ENCODE measurements around the gene DHRS1. TPM values are rescaled to one million over a fixed set of nuclear protein-coding genes. Genes with fewer than 3 reads are reported as not detected.
A peak's percentile ranks its signal among the peaks of the same experiment; 100 is the strongest.
"Not testable (repeated sequence)": the region's sequence is repeated elsewhere in the genome, so short reads cannot be mapped to it uniquely, and the experiment has no call there.

Gene DHRS1
- total RNA-seq, 1 donor = 10.4 TPM

DNA sequence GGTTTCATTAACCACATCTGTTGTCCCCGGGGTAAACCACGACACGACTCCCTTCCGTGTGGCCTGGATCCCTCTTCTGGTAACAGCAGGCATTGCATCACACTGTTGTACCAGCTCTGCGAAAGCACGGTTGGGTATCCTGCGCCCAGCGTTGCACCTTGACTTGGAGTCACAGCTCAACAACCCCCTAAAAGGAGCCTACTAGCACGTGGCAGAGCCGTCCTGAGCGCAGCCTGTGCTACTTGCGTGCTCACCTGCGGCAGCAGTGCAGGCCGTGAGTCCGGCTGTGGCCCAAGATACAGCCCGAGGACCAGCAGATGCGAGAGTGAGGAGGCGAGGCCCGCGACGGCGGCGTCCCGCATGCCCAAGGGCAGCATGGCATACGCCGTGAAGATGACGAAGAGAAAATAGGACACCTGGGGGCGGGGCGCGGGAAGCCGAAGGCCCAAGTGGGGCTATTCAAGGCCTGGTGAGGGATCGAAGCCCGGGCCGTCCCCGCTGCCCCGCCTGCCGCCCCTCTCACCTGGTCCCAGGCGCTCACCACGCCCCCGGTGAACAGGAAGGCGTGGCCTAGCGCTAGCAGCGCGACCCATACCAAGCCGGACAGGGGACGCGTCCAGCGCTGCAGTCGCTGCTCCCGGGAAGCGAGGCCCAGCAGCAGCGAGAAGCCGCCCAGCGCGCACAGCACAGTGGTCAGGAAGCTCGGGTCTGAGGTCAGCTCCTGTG, 32.9 kb upstream of the DHRS1 start:
- peaks cover 97% of the 10 kb centered on the region for H3K4me1 ChIP-seq (ENCODE audit: insufficient read depth, low read length)
- H3K4me3 ChIP-seq (ENCODE audit: low read length) = peak overlapping the region; percentile 13
- H3K27me3 ChIP-seq (ENCODE audit: insufficient read depth, low read length) = peaks cover 21% of the 10 kb centered on the region

DNA sequence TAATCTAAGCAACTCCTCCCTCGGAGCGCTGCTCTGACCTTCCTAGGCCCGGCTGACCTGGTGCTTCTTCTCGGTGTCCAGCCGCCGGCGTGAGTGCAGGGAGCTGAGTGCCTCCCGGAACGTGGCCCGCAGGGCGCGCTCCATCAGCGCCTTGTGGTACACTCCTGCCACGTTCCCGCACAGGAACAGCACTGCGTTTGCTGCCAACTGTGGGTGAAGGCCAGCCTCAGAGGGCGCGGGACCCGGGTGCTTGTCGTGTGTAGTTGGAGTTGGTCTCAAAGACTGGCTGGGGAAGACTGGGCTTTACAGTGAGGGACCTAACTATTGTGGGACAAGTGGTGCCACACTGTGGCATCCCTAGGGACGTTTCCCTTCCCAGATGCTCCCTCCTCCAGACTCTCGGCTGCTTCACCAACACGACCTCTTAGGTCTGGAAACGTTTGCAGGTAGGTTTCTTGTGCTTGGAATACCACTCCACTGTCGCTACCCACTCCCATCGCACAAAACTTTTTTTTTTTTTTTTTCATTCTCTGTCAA, 32.2 kb upstream of the DHRS1 start:
- Histone ChIP-seq H3K4me1 (ENCODE audit: insufficient read depth, low read length) (peaks cover 99% of the 10 kb centered on the region), H3K9me3 (ENCODE audit: low read depth, low read length) (no peaks in the 10 kb centered on the region), H3K27me3 (ENCODE audit: insufficient read depth, low read length) (peaks cover 21% of the 10 kb centered on the region), H3K4me3 (ENCODE audit: low read length) (no peak overlapping the region)

More for the DNA sequence above, 32.9 kb upstream of the DHRS1 start:
- H3K9me3 ChIP-seq (ENCODE audit: low read depth, low read length) = no peaks in the 10 kb centered on the region

DNA sequence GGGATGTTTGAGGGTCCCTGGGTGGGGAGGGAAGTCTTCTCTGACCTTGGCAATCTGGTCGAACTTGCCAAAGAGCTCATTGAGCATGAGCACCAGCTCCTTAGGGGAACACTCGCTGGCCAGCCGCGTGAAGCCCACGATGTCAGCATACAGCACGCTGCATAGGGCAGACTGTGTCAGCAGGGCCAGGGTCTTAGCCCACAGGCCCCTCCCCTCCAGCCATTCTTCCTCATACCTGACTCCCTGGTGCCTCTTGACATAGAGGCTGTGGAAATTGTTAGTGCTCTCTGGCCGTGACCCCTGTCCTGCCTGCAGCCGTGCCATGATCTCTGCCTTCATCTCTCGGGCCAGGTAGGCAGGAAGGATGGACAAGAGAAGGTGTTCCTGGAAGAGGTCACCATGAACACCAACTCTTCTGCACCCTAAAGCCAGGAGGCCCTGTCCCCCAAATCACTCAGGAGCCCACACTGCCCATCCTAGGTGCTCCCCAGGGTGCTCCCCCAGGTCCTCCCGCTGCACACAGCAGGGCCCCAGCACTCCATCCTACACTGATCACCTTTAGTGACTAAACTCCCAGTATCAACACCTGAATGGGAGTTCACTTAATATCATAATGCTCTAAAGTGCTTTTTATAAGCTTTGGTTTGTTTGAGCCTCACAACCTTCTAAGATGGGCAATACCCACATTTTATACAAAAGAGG, 31.5 kb upstream of the DHRS1 start:
- H3K9me3 ChIP-seq (ENCODE audit: low read depth, low read length) = no peaks in the 10 kb centered on the region
- H3K4me3 ChIP-seq (ENCODE audit: low read length) = no peak overlapping the region
- H3K4me1 ChIP-seq (ENCODE audit: insufficient read depth, low read length) = peaks cover 99% of the 10 kb centered on the region
- H3K27me3 ChIP-seq (ENCODE audit: insufficient read depth, low read length) = peaks cover 21% of the 10 kb centered on the region

- H3K27me3 ChIP-seq (ENCODE audit: insufficient read depth, low read length) = peaks cover 14% of the 10 kb centered on the region
- H3K9me3 ChIP-seq (ENCODE audit: low read depth, low read length) = no peaks in the 10 kb centered on the region
- H3K4me3 ChIP-seq (ENCODE audit: low read length) = no peak overlapping the region
- peaks cover 88% of the 10 kb centered on the region for H3K4me1 ChIP-seq (ENCODE audit: insufficient read depth, low read length)
Observed at GRCh38 chr14:24329736-24330135, 30.2 kb upstream of the DHRS1 start.

- Histone ChIP-seq H3K4me3 (ENCODE audit: low read length) (no peak overlapping the region), H3K9me3 (ENCODE audit: low read depth, low read length) (no peaks in the 10 kb centered on the region), H3K4me1 (ENCODE audit: insufficient read depth, low read length) (peaks cover 83% of the 10 kb centered on the region), H3K27me3 (ENCODE audit: insufficient read depth, low read length) (peaks cover 9% of the 10 kb centered on the region)
Observed at GRCh38 chr14:24329073-24329663, 29.6 kb upstream of the DHRS1 start.

DNA sequence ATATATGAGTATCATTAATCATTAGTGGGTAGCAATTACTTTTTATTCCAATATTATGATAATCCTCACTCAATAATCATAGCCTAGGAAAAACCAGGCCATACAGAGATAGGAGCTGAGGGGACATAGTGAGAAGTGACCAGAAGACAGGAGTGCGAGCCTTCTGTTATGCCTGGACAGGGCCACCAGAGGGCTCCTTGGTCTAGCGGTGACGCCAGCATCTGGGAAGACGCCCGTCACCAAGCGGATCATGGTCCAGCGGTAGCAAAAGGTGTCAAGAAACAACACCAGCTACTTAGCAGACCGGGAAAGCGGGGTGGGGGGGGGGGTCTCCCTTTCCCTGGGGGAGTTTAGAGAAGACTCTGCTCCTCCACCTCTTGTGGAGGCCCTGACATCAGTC, 28.3 kb upstream of the DHRS1 start:
- H3K9me3 ChIP-seq (ENCODE audit: low read depth, low read length); H3K4me3 ChIP-seq (ENCODE audit: low read length); H3K27me3 ChIP-seq (ENCODE audit: insufficient read depth, low read length): not testable (repeated sequence)
- peaks cover 70% of the 10 kb centered on the region for H3K4me1 ChIP-seq (ENCODE audit: insufficient read depth, low read length)

DNA sequence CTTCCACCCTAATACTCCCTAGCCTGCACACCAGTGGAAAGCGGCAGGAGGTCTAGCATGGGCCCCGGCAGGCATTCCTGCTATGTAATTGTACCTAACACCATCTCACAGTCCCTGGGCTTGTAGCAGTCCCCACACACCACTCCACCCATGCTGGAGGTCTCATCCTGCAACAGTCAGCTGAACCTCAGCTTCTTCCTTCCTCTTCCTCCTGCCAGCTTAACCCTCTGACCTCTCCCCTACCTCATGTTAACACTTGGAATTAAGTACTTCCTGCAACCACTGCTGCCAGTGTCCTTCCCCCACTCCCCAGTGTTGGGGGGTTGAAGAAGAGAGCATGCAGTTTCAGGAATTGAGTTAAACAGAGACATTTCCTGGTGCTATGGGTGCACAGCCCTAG, 27.7 kb upstream of the DHRS1 start:
- Histone ChIP-seq H3K4me3 (ENCODE audit: low read length) (no peak overlapping the region), H3K9me3 (ENCODE audit: low read depth, low read length) (no peaks in the 10 kb centered on the region), H3K27me3 (ENCODE audit: insufficient read depth, low read length) (no peaks in the 10 kb centered on the region), H3K4me1 (ENCODE audit: insufficient read depth, low read length) (peaks cover 64% of the 10 kb centered on the region)

DNA sequence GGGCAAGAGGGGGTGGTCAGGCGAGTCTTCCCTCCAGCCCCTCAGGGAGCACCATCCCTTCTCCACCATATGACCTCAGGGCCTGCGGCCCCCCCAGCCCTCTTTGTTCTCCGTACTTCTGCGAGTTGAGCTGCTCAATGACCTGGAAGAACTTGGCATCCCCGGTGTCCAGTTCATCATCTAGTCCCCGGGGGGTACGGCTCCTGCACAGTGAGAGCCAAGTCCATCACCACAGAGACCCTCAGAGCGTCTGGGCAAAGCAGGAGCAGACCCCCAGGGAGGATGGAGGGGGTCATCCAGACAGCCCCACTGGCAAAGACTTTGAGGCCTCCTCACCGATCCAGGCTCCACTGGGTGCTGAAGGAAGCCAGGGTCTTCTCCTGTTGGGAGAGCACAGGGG, 26.4 kb upstream of the DHRS1 start:
- Histone ChIP-seq H3K27me3 (ENCODE audit: insufficient read depth, low read length) (no peaks in the 10 kb centered on the region), H3K4me3 (ENCODE audit: low read length) (no peak overlapping the region), H3K9me3 (ENCODE audit: low read depth, low read length) (no peaks in the 10 kb centered on the region), H3K4me1 (ENCODE audit: insufficient read depth, low read length) (peaks cover 51% of the 10 kb centered on the region)

GRCh38 chr14:24325041-24325530, 25.5 kb upstream of the DHRS1 start:
- no peaks in the 10 kb centered on the region for H3K27me3 ChIP-seq (ENCODE audit: insufficient read depth, low read length)
- H3K9me3 ChIP-seq (ENCODE audit: low read depth, low read length) = no peaks in the 10 kb centered on the region
- H3K4me3 ChIP-seq (ENCODE audit: low read length) = no peak overlapping the region
- H3K4me1 ChIP-seq (ENCODE audit: insufficient read depth, low read length) = peaks cover 43% of the 10 kb centered on the region

GRCh38 chr14:24324024-24324423, 24.4 kb upstream of the DHRS1 start:
- Histone ChIP-seq H3K4me1 (ENCODE audit: insufficient read depth, low read length) (peaks cover 34% of the 10 kb centered on the region), H3K9me3 (ENCODE audit: low read depth, low read length) (no peaks in the 10 kb centered on the region), H3K27me3 (ENCODE audit: insufficient read depth, low read length) (no peaks in the 10 kb centered on the region), H3K4me3 (ENCODE audit: low read length) (no peak overlapping the region)

DNA sequence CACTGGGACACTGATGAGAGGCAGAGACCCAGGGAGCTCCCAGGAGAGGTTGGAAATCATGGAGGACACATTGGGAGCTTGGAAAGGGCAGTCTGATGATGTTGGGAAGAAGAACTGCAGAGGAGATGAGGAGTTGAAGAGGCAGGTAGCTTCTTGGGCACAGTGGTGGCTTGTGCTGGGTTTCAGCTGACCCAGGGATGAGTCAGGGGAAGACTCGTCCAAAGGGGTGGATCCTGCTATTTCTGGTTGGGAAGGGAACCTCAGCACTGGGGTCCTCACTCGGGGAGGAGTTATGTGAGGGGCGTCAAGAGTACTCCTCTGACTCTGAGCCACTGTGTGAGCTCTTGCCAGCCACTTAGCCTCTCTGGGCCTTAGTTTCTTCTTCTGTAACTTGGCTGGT, 23.8 kb upstream of the DHRS1 start:
- H3K9me3 ChIP-seq (ENCODE audit: low read depth, low read length) = no peaks in the 10 kb centered on the region
- H3K4me3 ChIP-seq (ENCODE audit: low read length) = no peak overlapping the region
- H3K27me3 ChIP-seq (ENCODE audit: insufficient read depth, low read length) = no peaks in the 10 kb centered on the region
- H3K4me1 ChIP-seq (ENCODE audit: insufficient read depth, low read length) = peaks cover 34% of the 10 kb centered on the region

- H3K27me3 ChIP-seq (ENCODE audit: insufficient read depth, low read length) = no peaks in the 10 kb centered on the region
- H3K4me3 ChIP-seq (ENCODE audit: low read length) = no peak overlapping the region
- no peaks in the 10 kb centered on the region for H3K9me3 ChIP-seq (ENCODE audit: low read depth, low read length)
- H3K4me1 ChIP-seq (ENCODE audit: insufficient read depth, low read length) = peaks cover 34% of the 10 kb centered on the region
Observed at GRCh38 chr14:24322672-24323071, 23.1 kb upstream of the DHRS1 start.

- Histone ChIP-seq H3K4me3 (ENCODE audit: low read length) (no peak overlapping the region), H3K27me3 (ENCODE audit: insufficient read depth, low read length) (no peaks in the 10 kb centered on the region), H3K9me3 (ENCODE audit: low read depth, low read length) (no peaks in the 10 kb centered on the region), H3K4me1 (ENCODE audit: insufficient read depth, low read length) (peaks cover 34% of the 10 kb centered on the region)
Observed at GRCh38 chr14:24321212-24321975, 21.8 kb upstream of the DHRS1 start.

- Histone ChIP-seq H3K9me3 (ENCODE audit: low read depth, low read length) (no peaks in the 10 kb centered on the region), H3K4me1 (ENCODE audit: insufficient read depth, low read length) (peaks cover 68% of the 10 kb centered on the region), H3K4me3 (ENCODE audit: low read length) (no peak overlapping the region), H3K27me3 (ENCODE audit: insufficient read depth, low read length) (no peaks in the 10 kb centered on the region)
Observed at GRCh38 chr14:24317141-24317928, 17.8 kb upstream of the DHRS1 start.
